Smooth muscle cell (in vitro differentiated cells): ENCODE measurements around the gene KHK. TPM values are rescaled to one million over a fixed set of nuclear protein-coding genes. Genes with fewer than 3 reads are reported as not detected.
"Not testable (repeated sequence)": the region's sequence is repeated elsewhere in the genome, so short reads cannot be mapped to it uniquely, and the experiment has no call there.

ENCODE experiments used
- DNase-seq: peaks from one replicate; lab custom pipeline; 2025; ENCODE audit not compliant: unreplicated experiment; lab: John Stamatoyannopoulos, UW
- H2AFZ ChIP-seq: fragments of 200-600 bp; sonication (generic); 2 replicates; pipeline ENCODE4 v1.6.0; 2016; ENCODE audit warnings: antibody characterized with exemption, low read depth, mild to moderate bottlenecking
- H3F3A ChIP-seq: fragments of 200-600 bp; sonication (generic); 2 replicates; pipeline ENCODE4 v1.6.0; 2017; ENCODE audit warnings: antibody characterized with exemption, low read depth
- H3K27ac ChIP-seq: fragments of 200-600 bp; sonication (generic); 2 replicates; pipeline ENCODE4 v1.5.1; 2016; ENCODE audit warnings: low read depth, mild to moderate bottlenecking
- H3K27me3 ChIP-seq: fragments of 200-600 bp; sonication (generic); 2 replicates; pipeline ENCODE4 v1.6.1; 2016; ENCODE audit warnings: low read depth, mild to moderate bottlenecking
- H3K36me3 ChIP-seq: fragments of 200-600 bp; sonication (generic); 2 replicates; pipeline ENCODE4 v1.5.1; 2016; ENCODE audit warnings: low read depth
- H3K4me1 ChIP-seq: fragments of 200-600 bp; sonication (generic); 2 replicates; pipeline ENCODE4 v1.5.1; 2016; ENCODE audit warnings: low read depth
- H3K4me2 ChIP-seq: fragments of 200-600 bp; sonication (generic); 2 replicates; pipeline ENCODE4 v1.6.0; 2016; ENCODE audit warnings: mild to moderate bottlenecking
- H3K4me3 ChIP-seq: fragments of 200-600 bp; sonication (generic); 2 replicates; pipeline ENCODE4 v1.5.1; 2016; ENCODE audit warnings: mild to moderate bottlenecking
- H3K79me2 ChIP-seq: fragments of 200-600 bp; sonication (generic); 2 replicates; pipeline ENCODE4 v1.6.0; 2016; ENCODE audit warnings: low read depth, mild to moderate bottlenecking
- H3K9ac ChIP-seq: fragments of 200-600 bp; sonication (generic); 2 replicates; pipeline ENCODE4 v1.6.0; 2016; ENCODE audit warnings: low read depth
- H3K9me3 ChIP-seq: fragments of 200-600 bp; sonication (generic); replicated peaks from 2 replicates; pipeline ENCODE4 v1.5.1; 2016; ENCODE audit warnings: low read depth
- H4K20me1 ChIP-seq: fragments of 200-600 bp; sonication (generic); 2 replicates; pipeline ENCODE4 v1.6.0; 2016; ENCODE audit warnings: low read depth
- WGBS: methylation state at CpG from one replicate; pipeline ENCODE4 v1.1.7; 2016; ENCODE audit warnings: low lambda C conversion rate; 5-methylcytosine and 5-hydroxymethylcytosine counted together
- polyA plus RNA-seq: library from polyadenylated mRNA; unstranded; fragments of >200 nt; fragmentation: Nextera tagmentation; extraction: Ambion mirVana; gene quantifications from 2 replicates; pipeline ENCODE4 v1.2.1, GENCODE V29; 2016
- total RNA-seq: library from RNA; depleted of rRNA; stranded (reverse); fragments of >200 nt; gene quantifications from 2 replicates; pipeline ENCODE4 v1.2.3, GENCODE V29; 2014
- TF ChIP-seq, protein P1 (sequence below): fragments of 200-600 bp; sonication (generic); IDR thresholded peaks from 2 replicates; pipeline ENCODE4 v1.5.1; 2017; ENCODE audit warnings: borderline replicate concordance, mild to moderate bottlenecking, antibody characterized with exemption; ENCODE audit not compliant: insufficient read depth, poor library complexity, severe bottlenecking

Gene KHK
- total and polyA plus RNA-seq, 2 experiments from 2014 or later = 0.27 to 1.6 TPM

GRCh38 chr2:27108221-27108620 lies 21.6 kb downstream of the KHK start:
- DNase-seq = no peak
- Histone ChIP-seq H3K36me3 (no peaks in the 10 kb centered on the region), H3K79me2 (no peaks in the 10 kb centered on the region), H3K4me3 (no peak overlapping the region), H3K9me3 (no peaks in the 10 kb centered on the region), H3F3A (no peaks in the 10 kb centered on the region), H4K20me1 (no peaks in the 10 kb centered on the region), H3K4me1 (no peaks in the 10 kb centered on the region), H3K9ac (no peak overlapping the region), H3K4me2 (no peak overlapping the region), H3K27me3 (peaks cover 9% of the 10 kb centered on the region), H2AFZ (no peak overlapping the region), H3K27ac (no peak overlapping the region)
- TF ChIP-seq, protein P1, sequence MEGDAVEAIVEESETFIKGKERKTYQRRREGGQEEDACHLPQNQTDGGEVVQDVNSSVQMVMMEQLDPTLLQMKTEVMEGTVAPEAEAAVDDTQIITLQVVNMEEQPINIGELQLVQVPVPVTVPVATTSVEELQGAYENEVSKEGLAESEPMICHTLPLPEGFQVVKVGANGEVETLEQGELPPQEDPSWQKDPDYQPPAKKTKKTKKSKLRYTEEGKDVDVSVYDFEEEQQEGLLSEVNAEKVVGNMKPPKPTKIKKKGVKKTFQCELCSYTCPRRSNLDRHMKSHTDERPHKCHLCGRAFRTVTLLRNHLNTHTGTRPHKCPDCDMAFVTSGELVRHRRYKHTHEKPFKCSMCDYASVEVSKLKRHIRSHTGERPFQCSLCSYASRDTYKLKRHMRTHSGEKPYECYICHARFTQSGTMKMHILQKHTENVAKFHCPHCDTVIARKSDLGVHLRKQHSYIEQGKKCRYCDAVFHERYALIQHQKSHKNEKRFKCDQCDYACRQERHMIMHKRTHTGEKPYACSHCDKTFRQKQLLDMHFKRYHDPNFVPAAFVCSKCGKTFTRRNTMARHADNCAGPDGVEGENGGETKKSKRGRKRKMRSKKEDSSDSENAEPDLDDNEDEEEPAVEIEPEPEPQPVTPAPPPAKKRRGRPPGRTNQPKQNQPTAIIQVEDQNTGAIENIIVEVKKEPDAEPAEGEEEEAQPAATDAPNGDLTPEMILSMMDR = no peak
- WGBS = 95% methylated on average over 2 of the region's 2 CpGs

DNA sequence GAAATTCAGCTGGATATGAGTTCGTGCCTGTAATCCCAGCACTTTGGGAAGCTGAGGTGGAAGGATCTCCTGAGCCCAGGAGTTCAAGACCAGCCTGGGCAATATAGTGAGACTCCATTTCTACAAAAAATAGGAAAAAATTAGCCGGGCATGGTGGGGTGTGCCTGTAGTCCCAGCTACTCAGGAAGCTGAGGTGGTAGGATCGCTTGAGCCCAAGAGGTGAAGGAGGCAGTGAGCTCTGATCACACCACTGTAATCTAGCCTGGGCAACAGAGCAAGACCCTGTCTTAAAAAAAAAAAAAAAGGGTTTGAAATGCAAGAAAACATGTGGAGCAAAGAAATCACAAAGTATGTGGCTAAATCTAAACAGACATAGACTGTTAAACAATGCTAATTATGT lies 22.5 kb downstream of the KHK start:
- Histone ChIP-seq H3K4me2 (no peak overlapping the region), H3F3A (no peaks in the 10 kb centered on the region), H3K79me2 (no peaks in the 10 kb centered on the region), H3K27me3 (peaks cover 9% of the 10 kb centered on the region), H3K9ac (no peak overlapping the region), H3K27ac (no peak overlapping the region), H3K4me1 (no peaks in the 10 kb centered on the region), H3K9me3 (no peaks in the 10 kb centered on the region), H4K20me1 (no peaks in the 10 kb centered on the region), H3K36me3 (no peaks in the 10 kb centered on the region), H3K4me3 (no peak overlapping the region), H2AFZ (no peak overlapping the region)
- no peak for DNase-seq
- TF ChIP-seq, protein P1 = no peak
- WGBS = 97% methylated on average over 3 of the region's 3 CpGs

DNA sequence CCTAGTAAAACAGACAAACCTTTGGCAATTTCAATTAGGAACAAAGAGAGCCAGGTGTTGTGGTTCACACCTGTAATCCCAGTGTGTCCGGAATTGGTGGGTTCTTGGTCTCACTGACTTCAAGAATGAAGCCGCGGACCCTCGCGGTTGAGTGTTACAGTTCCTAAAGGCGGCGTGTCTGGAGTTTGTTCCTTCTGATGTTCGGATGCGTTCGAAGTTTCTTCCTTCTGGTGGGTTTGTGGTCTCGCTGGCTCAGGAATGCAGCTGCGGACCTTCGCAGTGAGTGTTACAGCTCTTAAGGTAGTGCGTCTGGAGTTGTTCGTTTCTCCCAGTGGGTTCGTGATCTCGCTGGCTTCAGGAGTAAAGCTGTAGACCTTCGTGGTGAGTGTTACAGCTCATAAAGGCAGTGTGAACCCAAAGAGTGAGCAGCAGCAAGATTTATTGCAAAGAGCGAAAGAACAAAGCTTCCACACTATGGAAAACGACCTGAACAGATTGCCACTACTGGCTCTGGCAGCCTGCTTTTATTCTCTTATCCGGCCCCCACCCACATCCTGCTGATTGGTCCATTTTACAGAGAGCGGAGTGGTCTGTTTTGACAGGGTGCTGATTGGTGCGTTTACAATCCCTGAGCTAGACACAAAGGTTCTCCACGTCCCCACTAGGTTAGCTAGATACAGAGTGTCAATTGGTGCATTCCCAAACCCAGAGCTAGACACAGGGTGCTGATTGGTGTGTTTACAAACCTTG lies 24.2 kb downstream of the KHK start:
- not testable (repeated sequence) for H3K4me2 ChIP-seq, H3K4me3 ChIP-seq, H3K79me2 ChIP-seq, H3K27me3 ChIP-seq, H3F3A ChIP-seq, H3K9me3 ChIP-seq, H3K4me1 ChIP-seq, H4K20me1 ChIP-seq, H3K27ac ChIP-seq, H2AFZ ChIP-seq, H3K36me3 ChIP-seq, DNase-seq, H3K9ac ChIP-seq
- WGBS = 89% methylated on average over 24 of the region's 24 CpGs

GRCh38 chr2:27111392-27112078 lies 25.0 kb downstream of the KHK start:
- WGBS = 97% methylated on average over 48 of the region's 49 CpGs
- not testable (repeated sequence) for H4K20me1 ChIP-seq, H3K36me3 ChIP-seq, H3K9ac ChIP-seq, H3K4me3 ChIP-seq, H3K9me3 ChIP-seq, H3K79me2 ChIP-seq, H3K4me2 ChIP-seq, H3K27me3 ChIP-seq, H3F3A ChIP-seq, H3K27ac ChIP-seq, H2AFZ ChIP-seq, DNase-seq, H3K4me1 ChIP-seq
